ENCODE results near the gene ACSS3.

- TF ChIP-seq REST (IDR thresholded peaks at IDR 0.05; ENCODE audit: insufficient read depth in 1 of 2, low read depth in 2 of 2, low read length in 2 of 2) (no peak), TAF1 (IDR thresholded peaks at IDR 0.05; ENCODE audit: borderline replicate concordance, insufficient read depth, low read length) (no peak), SIN3A (IDR thresholded peaks at IDR 0.05; ENCODE audit: borderline replicate concordance, insufficient read depth, low read length) (no peak)
These were observed 8.5 kb downstream of the ACSS3 start for GRCh38 chr12:81086342-81086741.

All from PFSK-1 (cell line).